DMS79 treated with DMSO at 0.1 percent for 48 hours (cell line): ENCODE results near the gene TTC38.
"Not testable (repeated sequence)": the region's sequence is repeated elsewhere in the genome, so short reads cannot be mapped to it uniquely, and the experiment has no call there.

ENCODE experiments used
- DNase-seq: peaks from one replicate; lab custom pipeline; 2025; lab: John Stamatoyannopoulos, UW

Gene TTC38

GRCh38 chr22:46246178-46246577, 21.6 kb upstream of the TTC38 start:
- DNase-seq: no peak

GRCh38 chr22:46247443-46247975, 20.3 kb upstream of the TTC38 start:
- no peak for DNase-seq

GRCh38 chr22:46250035-46250782, 17.6 kb upstream of the TTC38 start, which contains the start of gene CDPF1:
CDPF1 (minus strand) TSS chr22:46250293; CDS start chr22:46248284, 2,009 bp downstream.
- peak; percentile 57 for DNase-seq

GRCh38 chr22:46250783-46251125, 17.1 kb upstream of the TTC38 start:
- DNase-seq: no peak

GRCh38 chr22:46251266-46251665, 16.5 kb upstream of the TTC38 start:
- DNase-seq: no peak

- no peak for DNase-seq
Observed at GRCh38 chr22:46251816-46252380, 15.9 kb upstream of the TTC38 start.

- no peak for DNase-seq
Observed at GRCh38 chr22:46256358-46256958, 11.3 kb upstream of the TTC38 start.

GRCh38 chr22:46259374-46259773, 8.4 kb upstream of the TTC38 start:
- DNase-seq: no peak

GRCh38 chr22:46260038-46260437, 7.8 kb upstream of the TTC38 start:
- no peak for DNase-seq

- DNase-seq: no peak
Observed at GRCh38 chr22:46262449-46263215, 5.2 kb upstream of the TTC38 start.

GRCh38 chr22:46263216-46263590, 4.6 kb upstream of the TTC38 start, which contains the start of gene PKDREJ:
PKDREJ (minus strand) TSS chr22:46263343; CDS start chr22:46263322, 21 bp downstream.
- no peak for DNase-seq

- not testable (repeated sequence) for DNase-seq
Observed at GRCh38 chr22:46264520-46264919, 3.3 kb upstream of the TTC38 start.

- not testable (repeated sequence) for DNase-seq
Observed at GRCh38 chr22:46265627-46266026, 2.2 kb upstream of the TTC38 start.

- no peak for DNase-seq
Observed at GRCh38 chr22:46269564-46269963, 1.8 kb downstream of the TTC38 start.

GRCh38 chr22:46272196-46272595, 4.4 kb downstream of the TTC38 start:
- no peak for DNase-seq

- DNase-seq: no peak
Observed at GRCh38 chr22:46272762-46273431, 5.1 kb downstream of the TTC38 start.

GRCh38 chr22:46273432-46274148, 5.8 kb downstream of the TTC38 start:
- DNase-seq: no peak

GRCh38 chr22:46274381-46274780, 6.6 kb downstream of the TTC38 start:
- DNase-seq: no peak

- no peak for DNase-seq
Observed at GRCh38 chr22:46275455-46276122, 7.8 kb downstream of the TTC38 start.

GRCh38 chr22:46276563-46276962, 8.8 kb downstream of the TTC38 start:
- no peak for DNase-seq
